Measurements from ENCODE around the gene VAMP1. TPM values are rescaled to one million over a fixed set of nuclear protein-coding genes. Genes with fewer than 3 reads are reported as not detected.

The VAMP1 gene
- total and polyA plus RNA-seq, 2 of the 8 experiments (the other 6 are each of a cell fraction or from before 2014, with no cell fraction given) = 10.8 to 23.1 TPM

DNA sequence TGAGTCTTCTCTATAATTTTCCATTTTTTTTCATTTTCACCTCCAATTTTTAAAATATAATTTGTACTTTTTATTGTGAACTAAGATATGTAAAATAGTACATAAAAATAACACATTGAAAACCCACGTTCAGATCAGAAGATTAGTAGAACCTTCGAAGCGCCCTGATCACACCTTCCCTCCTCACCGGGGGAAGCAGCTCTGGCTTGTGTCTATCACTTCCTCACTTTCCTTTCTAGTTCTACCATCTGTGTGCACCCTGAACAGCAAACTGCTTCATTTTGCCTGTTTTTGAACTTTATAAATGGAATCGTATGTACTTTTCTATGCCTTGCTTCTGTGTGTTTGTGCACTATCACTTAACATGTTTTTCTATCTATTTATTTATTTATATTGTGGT lies 37.5 kb downstream of the VAMP1 start:
- Histone ChIP-seq H2BK120ac (replicated peaks; ENCODE audit: low read depth, low read length) (peak overlapping the region; percentile 28), H3K27ac (ENCODE audit: low read depth, low read length) (no peak overlapping the region), H3K9me3 (ENCODE audit: insufficient read depth in 2 of 2, low read depth in 1 of 2, low read length in 1 of 2) (no peaks in the 10 kb centered on the region), H2BK12ac (ENCODE audit: low read depth, low read length) (no peak overlapping the region; the same call in 1 of the 2 replicates), H3K18ac (ENCODE audit: extremely low read depth, low read length) (no peak overlapping the region), H3K27me3 (replicated peaks in 1 of 4; ENCODE audit: control insufficient read depth in 3 of 4, extremely low read depth in 1 of 4, insufficient read depth in 3 of 4, low read length in 3 of 4) (no peaks in the 10 kb centered on the region), H3K14ac (ENCODE audit: insufficient read length) (no peak overlapping the region), H3K79me1 (ENCODE audit: low read depth, low read length) (no peaks in the 10 kb centered on the region), H2BK5ac (ENCODE audit: low read depth, low read length) (no peak overlapping the region), H2AK5ac (ENCODE audit: low read depth, low read length) (no peak overlapping the region), H3K4ac (replicated peaks; ENCODE audit: insufficient read length, low read depth, low read length) (no peak overlapping the region), H3K4me2 (ENCODE audit: insufficient read depth in 1 of 2, low read depth in 2 of 2, low read length in 2 of 2) (no peak overlapping the region), H3K9ac (replicated peaks in 1 of 4; ENCODE audit: extremely low read depth in 1 of 4, low read depth in 3 of 4, low read length in 3 of 4) (no peak overlapping the region), H3K23me2 (ENCODE audit: low read depth, low read length) (no peaks in the 10 kb centered on the region), H4K91ac (replicated peaks; ENCODE audit: insufficient read length, low read length) (no peak overlapping the region), H3K4me1 (replicated peaks in 1 of 4; ENCODE audit: control insufficient read depth in 3 of 4, insufficient read depth in 4 of 4, low read length in 3 of 4) (peaks cover 0 to 8% (median under 1%) of the 10 kb centered on the region in 4 experiments; a peak in 3 of 7 replicates), H2BK15ac (ENCODE audit: low read length) (0 out of 2 replicates have a peak overlapping the region, but pooled peaks have one; percentile 18), H3K23ac (ENCODE audit: insufficient read length) (no peak overlapping the region), H3K36me3 (ENCODE audit: control insufficient read depth in 2 of 4, insufficient read depth in 4 of 4, low read length in 3 of 4) (no peaks in the 10 kb centered on the region), H3K4me3 (ENCODE audit: extremely low read depth in 1 of 4, insufficient read depth in 2 of 4, low read depth in 3 of 4, low read length in 4 of 4) (no peak overlapping the region), H3K79me2 (ENCODE audit: control insufficient read depth in 1 of 2, insufficient read depth in 2 of 2, low read length in 2 of 2) (no peaks in the 10 kb centered on the region), H2AFZ (ENCODE audit: low read length) (no peak overlapping the region; the same call in 1 of the 2 replicates), H2BK20ac (ENCODE audit: low read length) (no peak overlapping the region), H3K56ac (replicated peaks; ENCODE audit: insufficient read length, low read depth, low read length) (no peak overlapping the region), H4K20me1 (replicated peaks in 1 of 2; ENCODE audit: control insufficient read depth in 1 of 2, insufficient read depth in 2 of 2, low read length in 2 of 2) (no peaks in the 10 kb centered on the region), H4K8ac (ENCODE audit: extremely low read depth, insufficient read depth, low read length) (no peak overlapping the region), H4K5ac (ENCODE audit: insufficient read length, low read depth, low read length) (no peak overlapping the region)
- WGBS, 2 experiments (ENCODE audit: extremely low coverage in 1 of 2, insufficient coverage in 1 of 2, insufficient read length in 1 of 2, insufficient replicate concordance in 2 of 2, low coverage in 1 of 2, low lambda C conversion rate in 2 of 2, missing lambda C conversion rate in 1 of 2) = 84% methylated on average over 5 of the region's 5 CpGs; no CpG with 5 or more reads in 1 of the 2 experiments
- FAIRE-seq (no peak), DNase-seq (ENCODE audit: low read depth in 1 of 2, low spot score in 2 of 2) (no peak)
- ChIA-PET POLR2A (ENCODE audit: partially characterized antibody) (interaction anchor here (1.9 to 4.4 kb wide), 4 partner anchors 18 to 97 kb away, joined by 3 to 23 read pairs (median 16); partner anchors contain the start of genes TAPBPL and VAMP1), CTCF (ENCODE audit: partially characterized antibody) (interaction anchor here (0.6 to 4.1 kb wide), 7 partner anchors 10 to 107 kb away, joined by 3 to 33 read pairs (median 5); partner anchors contain the start of gene CD27)
- TF ChIP-seq NANOG (IDR thresholded peaks at IDR 0.05; ENCODE audit: insufficient read depth, low read depth, low read length, poor library complexity, severe bottlenecking) (no peak), SIN3A (conservative IDR thresholded peaks at IDR 0.05 in 1 of 2, IDR thresholded peaks at IDR 0.05 in 1 of 2; ENCODE audit: low read depth in 1 of 2, low read length in 2 of 2) (no peak), PHF8 (conservative IDR thresholded peaks at IDR 0.05; ENCODE audit: low read depth, low read length) (no peak), SRF (IDR thresholded peaks at IDR 0.05; ENCODE audit: low read depth, low read length) (no peak), KDM5A (IDR thresholded peaks at IDR 0.05; ENCODE audit: low read length) (no peak), EZH2 (IDR thresholded peaks at IDR 0.05; ENCODE audit: low read depth, low read length, severe bottlenecking) (no peak), CTBP2 (IDR thresholded peaks at IDR 0.05; ENCODE audit: borderline replicate concordance, insufficient read depth, insufficient read length, low read length) (no peak), SIX5 (IDR thresholded peaks at IDR 0.05; ENCODE audit: low read depth, low read length) (no peak), JUND (IDR thresholded peaks at IDR 0.05; ENCODE audit: low read length) (no peak), BACH1 (IDR thresholded peaks at IDR 0.05; ENCODE audit: low read length) (no peak)
- TF ChIP-seq, protein P1, sequence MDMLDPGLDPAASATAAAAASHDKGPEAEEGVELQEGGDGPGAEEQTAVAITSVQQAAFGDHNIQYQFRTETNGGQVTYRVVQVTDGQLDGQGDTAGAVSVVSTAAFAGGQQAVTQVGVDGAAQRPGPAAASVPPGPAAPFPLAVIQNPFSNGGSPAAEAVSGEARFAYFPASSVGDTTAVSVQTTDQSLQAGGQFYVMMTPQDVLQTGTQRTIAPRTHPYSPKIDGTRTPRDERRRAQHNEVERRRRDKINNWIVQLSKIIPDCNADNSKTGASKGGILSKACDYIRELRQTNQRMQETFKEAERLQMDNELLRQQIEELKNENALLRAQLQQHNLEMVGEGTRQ (IDR thresholded peaks at IDR 0.05; ENCODE audit: low read length) = no peak

Data from H1 (cell line).